HG03135 (cell line): Measurements from ENCODE around the gene LPP.

Experiments
- ATAC-seq: cut with Tn5 transposase; IDR thresholded peaks from one replicate; pipeline ENCODE4 v1.9.1; 2021; ENCODE audit warnings: mild to moderate bottlenecking, moderate library complexity; ENCODE audit not compliant: unreplicated experiment

Gene LPP

DNA sequence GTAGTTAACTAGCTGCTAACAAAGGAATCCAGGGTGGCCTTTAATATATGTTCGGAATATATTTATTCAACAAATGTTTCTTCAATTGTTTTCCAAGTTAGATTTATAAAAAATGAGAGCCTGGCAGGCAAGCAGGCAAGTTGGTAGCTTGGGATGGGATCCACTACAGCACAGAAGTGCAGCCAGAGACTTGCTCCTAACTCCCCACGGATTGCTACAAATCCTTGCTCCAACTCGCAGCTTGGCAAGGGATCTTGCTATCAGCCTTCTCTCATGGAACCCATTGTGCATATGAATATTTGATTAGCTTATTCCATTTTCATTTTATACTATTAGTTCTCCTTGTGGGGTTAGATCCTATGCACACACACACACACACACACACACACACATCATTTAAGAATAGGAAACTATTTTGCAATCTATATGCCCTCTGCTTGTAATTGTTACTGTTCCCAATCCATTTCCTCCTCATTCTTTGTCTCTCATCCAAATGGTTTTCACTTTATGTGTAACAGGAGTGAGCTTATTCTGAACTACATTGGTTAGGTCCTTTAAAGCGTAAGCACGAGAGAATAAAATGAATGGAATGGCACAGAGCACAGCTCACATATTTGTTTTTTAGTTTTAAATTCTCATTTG is 505.6 kb downstream of the LPP start:
- ATAC-seq, result no peak

DNA sequence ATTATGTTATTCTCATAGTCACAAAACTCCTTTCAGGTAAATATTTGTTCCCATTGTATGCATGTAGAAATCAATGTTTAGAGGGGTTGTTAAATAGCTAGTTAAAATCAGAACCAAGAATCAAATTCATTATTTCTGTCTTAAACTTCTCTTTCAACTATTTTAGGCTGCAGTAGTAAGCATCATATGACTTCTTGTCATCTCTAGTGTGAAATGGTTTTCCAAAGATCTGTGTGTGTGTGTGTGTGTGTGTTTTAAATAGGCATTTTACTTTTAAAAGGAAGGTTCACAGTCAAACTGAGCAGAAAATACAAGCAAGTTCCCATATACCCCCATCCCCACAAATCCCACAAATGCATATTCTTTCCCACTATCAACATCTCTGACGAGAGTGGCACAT is 506.5 kb downstream of the LPP start:
- no peak for ATAC-seq

DNA sequence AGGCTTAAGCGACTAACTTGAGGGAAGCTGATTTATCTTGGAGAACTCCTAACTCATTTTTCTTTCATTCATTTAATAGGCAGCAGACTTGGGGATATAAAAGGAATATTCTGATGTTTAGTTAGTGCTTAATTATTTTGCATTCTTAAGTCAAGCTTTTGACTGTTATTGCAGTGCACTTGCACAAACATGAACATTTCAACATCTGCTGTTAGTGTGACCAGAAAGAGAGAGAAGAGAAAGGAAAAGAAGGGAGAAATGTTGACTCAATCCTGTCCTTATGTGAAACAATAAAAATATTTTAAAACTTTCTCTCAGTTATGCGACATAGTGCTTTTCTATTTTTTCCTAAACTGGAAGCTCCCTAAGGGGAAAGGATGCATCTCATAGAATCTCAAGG is 507.8 kb downstream of the LPP start:
- no peak for ATAC-seq

DNA sequence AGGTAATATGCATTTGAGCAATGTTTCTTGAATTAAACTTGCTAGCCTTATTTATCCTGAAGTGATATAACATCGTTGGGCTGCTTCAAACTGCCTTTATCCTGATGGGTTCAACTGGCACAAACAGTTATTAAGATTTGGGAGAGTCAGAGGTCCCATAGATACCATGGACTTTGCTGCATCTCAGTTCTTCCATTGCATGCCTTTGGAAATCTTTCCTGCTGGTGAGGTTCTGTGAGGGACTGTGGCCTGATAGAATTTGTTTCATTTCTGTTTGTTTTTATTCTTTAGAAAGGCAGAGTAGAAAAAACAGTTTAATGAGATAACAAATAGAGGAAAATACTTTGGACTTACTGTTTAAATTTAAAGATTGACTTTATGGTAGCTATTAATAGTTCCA is 508.3 kb downstream of the LPP start:
- ATAC-seq, result no peak

DNA sequence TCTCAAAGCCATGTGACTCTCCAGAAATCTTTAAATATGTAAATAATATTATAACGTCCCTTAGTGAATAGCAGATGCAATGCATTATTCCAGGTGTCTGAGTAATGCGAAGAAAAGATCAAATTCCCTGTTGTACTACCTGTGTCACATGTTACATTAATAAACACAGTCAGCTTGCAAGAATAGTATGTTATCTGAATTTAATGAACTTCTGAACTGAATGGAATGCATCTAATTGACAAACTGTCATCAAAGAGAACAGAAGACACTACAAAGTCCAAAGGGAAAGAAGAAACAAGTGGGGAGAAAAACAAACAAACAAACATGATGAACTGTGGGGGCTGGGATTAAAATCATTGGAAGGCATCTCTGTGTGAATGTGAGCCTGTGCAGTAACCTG is 508.8 kb downstream of the LPP start:
- no peak for ATAC-seq

DNA sequence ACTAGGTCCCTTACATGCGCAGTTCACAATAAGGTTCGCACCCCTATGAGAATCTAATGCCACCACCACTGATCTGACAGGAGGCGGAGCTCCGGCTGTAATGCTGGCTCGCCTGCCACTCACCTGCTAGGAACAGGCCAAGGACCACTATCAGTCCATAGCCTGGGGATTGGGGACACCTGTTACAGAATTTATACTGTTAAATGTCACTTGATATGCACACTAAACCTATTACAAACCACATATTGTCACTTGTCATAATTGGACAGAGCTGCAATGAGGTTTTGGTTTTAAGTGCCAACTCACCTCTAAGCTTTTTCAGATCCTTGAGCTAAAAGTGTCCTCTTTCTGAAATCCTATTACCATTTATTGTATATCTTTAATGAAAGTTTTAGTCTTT is 509.9 kb downstream of the LPP start:
- no peak for ATAC-seq

DNA sequence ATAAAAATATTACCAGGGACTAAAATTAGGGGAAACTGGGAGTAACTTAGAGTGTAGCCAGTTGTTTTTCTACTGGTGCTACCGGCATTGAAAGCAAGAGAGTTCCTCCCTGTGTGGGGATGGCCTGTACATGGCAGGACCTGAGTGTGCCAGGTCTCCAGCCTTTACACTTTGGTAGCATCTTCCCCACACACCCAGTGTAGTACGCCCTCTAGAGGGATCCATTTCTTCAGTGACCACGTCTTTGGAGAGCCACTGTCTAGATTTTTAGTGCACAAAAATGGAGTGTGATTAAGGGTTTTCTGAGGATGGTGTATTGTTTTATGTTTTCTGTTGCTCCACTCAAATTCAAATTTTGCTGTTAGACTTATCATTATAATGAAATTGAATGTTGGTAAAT is 510.8 kb downstream of the LPP start:
- no peak for ATAC-seq

DNA sequence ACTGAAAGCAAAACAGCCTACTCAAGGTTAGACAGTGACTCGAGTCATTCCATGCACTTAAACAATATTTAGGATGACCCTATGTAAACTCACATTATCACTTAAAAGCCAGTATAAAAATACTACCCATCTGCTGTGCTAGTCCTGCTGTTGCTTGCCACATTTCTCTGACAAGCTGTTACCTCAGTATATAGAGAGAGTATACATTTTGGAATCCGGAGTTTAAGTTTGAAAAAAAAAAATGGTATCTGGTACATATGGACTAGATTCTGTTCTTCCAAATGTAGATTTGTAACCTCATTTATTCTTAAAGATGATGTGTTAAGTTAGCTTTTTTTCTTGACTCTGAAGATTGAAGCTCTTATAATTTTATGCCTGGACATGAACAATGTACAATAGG is 514.0 kb downstream of the LPP start:
- ATAC-seq, result no peak

DNA sequence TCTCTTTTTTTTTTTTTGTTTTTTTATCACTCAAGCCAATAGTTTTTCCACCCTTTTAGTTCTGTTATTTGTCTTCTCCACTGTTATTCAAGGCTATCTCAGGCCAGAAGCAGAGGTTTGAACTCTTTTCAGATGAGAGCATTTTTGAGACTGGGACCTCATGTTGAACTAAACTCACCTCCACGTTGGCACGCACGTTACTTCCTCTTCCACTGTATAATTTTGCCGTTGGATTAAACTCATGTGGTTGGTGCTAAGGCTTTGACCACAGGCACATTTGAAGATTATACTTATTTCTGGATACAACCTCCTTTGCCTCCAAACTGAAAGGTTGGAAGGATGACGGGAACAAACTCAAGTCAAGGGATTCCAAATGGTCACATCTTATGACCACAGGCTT is 516.5 kb downstream of the LPP start:
- no peak for ATAC-seq

DNA sequence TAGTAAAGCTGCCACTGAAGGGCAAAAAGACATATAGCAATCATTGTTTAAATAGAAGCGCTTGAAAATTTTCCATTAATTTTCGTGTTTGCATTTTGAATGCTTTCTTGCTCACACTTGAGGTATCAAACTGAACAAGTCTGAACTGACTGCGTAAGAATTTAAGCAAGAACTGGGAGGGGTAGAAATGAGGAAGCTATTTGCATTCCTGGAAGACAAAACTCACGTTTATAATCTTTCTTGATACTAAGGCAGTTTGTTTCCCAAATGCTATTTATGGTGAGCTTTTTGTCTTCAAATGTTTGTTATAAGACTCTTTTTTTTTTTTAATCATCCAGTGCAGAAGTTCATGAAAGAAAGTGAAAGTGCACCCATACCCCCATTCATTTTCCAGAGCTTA is 518.0 kb downstream of the LPP start:
- ATAC-seq, result no peak

DNA sequence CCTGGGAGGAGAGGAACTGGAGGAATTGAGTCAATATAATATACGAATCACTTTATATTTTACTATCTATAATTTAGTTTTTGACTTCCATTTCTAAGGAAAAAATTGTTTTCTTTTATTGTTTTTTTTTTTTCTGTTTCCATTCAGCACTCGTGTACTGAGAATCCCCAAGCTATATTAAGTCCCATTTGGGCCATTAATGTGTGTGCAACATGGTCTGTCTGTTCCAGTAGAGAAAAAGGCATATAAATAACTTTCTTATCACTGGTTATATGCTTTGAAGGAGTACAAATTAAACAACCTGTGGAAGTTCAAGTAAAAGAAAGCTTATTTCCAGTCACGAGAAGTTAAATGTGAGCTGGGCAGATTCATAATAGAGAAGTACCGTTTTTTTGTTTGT is 518.9 kb downstream of the LPP start:
- no peak for ATAC-seq

DNA sequence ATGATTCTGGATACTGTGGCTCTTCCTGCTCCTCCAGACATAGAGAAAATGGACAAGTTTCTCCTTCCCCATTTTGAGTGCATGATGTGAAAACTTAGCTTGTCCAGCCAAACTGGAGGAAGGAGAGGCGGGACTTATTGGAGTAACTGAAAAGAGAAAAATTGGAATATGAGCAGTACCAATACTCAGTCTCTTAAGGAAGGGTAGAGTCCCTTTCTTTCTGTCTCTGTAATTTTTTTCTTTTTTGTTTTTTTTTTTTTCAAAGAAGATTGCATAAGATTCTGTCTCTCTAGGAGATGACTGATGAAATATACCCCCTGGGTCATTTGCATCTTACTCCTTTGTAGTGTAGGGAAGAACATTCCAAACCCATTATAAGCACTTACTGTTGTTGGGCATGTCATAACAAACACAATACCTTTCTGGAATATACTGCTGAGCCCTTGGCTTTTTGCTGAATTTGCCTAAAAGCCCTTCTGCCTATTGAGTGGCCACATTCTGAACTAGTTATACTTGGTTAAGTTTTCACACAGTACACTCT is 519.8 kb downstream of the LPP start:
- ATAC-seq, result no peak

DNA sequence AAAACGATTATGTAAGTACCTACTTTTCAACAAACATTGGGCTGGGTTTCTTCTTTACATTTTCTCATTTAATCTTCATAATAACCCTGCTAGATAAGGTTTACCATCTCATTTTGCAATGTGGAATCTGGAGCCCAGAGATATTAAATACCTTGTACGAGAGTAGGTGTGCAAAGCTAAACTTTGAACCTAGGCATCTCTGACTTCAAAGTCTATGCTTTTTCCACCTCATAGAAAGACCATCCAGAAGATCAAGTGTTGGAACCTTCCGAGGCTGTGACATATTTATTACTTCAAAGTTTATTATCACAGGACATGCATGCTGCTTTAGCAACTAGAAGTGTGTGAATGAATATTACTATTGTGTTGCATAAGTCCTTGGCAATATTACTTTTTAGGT is 520.6 kb downstream of the LPP start:
- ATAC-seq, result no peak

DNA sequence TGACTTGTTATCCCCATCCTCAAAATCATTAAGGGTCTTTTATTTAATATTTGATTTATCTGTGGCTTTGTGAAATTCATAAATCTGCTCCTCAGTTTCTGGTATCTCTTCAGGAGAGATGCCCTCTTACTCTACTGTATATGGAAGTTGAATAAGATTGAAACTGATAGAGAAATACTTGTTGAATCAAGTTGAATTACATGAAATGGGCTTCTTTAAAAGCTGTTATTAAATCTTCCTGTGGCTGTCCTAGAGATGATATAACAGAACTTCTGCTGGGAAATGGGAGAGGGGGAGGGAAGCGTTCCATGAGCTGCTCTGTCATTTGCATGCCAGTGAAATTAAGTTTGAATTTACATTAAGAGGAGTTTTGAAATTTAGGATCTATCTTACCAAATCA is 523.4 kb downstream of the LPP start:
- ATAC-seq, result no peak

DNA sequence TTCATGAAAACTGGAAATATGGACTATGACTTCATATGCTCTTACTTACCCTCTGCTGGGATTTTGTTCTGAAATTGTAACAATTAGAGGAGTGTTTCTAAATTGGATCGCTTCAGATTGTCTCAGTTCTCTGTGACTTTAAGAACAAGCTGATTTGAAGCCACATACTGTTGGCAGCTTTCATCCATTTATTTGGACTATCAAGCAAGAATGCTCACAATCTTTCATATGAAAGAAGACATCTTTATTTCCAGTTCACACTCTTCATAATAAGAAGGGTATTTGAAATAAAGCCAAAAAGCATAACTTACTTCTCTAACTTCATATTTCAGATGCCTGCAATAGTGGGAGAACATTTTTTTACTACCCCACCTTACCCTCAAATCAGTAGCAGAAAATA is 526.2 kb downstream of the LPP start:
- no peak for ATAC-seq

DNA sequence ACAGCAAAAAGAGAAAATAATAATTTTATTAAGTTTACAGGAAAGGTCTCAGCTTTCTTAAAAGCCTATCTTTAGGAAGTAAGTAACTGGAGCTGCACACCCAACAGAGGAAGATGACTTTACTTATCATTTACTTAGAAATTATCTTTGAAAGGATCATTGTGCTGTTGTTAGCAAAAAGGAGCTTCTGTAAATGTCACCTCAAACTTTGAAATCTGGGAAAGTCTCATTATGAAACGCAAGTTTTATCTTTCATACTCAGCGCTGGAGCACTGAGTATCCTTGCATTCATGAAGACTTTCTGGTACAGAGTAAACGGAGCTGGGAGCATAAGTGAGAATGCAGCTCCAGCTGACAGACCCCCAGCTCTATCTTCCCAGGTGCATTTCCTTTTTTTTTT is 526.6 kb downstream of the LPP start:
- no peak for ATAC-seq

DNA sequence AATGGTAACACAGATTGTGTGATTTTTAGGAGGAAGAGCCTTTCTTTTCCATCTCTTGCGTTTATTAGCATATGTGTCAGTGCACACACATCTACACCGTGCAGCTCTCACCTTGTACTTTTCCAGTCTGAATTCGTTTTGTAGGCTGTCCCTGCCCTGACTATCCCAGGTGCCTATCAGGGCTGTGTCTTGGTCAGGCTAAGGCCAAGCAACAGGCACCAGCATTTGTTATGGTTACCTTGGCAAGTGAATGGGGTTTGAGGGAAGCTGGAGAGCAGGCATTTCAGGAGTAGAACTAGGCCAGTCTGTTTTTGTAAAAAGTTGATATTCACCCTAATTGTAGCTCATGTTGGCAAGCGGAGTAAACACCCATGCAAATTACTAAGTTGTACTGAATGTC is 528.4 kb downstream of the LPP start:
- ATAC-seq, result no peak

DNA sequence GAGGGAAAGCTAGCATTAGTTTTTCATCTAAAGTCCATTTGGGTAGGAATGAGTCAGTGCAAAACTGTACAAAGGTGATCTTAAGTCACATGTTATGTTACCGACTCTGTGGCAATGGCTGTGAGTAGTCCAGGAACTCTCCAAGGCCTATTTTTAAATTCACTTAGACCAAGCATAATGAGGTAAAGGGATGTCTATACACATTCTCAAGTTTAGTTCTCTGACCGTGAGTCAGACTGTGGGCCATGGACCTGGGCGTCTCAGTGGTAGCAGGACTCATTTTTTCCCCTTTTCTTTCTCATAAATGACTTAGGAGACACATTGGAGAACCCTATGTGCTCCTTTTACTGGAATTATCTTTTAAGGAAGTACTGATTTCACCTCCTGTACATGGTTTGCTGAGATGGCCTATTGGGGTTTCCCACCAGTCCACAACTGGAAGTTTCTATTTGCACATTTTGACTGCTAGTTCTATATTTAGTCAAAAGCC is 529.1 kb downstream of the LPP start:
- no peak for ATAC-seq

DNA sequence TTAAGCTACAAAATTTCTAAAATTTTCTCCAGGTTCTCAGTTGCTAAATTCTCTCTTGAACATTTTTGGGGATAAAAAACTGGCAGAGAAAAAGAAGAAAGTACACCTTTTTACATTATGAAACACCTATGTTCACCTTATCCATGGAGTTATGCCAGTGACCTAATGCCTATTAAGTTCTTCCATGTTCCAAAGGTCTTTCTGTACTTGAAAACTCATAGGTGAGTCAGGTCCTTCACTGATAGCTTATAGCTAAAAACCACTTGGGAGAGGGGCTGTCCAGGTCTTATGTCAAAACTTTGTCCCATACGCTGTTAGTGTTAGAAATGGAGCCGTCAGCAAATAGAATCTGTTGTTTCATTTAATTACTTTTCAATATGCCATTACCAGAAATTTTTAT is 530.3 kb downstream of the LPP start:
- ATAC-seq, result no peak

DNA sequence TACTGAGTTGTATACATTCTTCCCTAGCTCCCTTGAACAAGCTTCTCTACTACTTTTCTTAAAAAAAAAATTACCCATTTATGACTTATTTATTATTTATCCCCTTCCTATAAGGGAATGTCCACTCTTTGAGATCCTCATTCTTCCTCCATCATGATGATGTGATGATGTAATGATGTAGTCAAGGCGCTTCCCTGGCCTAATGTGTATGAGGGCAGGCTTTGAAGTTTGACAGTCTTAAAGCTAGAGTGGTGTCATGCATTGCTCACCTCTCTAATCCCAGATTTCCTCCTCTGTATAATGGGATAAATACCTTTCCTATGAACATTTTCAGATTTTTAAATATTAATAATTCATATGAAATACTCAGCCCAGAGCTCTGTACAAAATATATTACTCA is 531.8 kb downstream of the LPP start:
- ATAC-seq, result no peak

DNA sequence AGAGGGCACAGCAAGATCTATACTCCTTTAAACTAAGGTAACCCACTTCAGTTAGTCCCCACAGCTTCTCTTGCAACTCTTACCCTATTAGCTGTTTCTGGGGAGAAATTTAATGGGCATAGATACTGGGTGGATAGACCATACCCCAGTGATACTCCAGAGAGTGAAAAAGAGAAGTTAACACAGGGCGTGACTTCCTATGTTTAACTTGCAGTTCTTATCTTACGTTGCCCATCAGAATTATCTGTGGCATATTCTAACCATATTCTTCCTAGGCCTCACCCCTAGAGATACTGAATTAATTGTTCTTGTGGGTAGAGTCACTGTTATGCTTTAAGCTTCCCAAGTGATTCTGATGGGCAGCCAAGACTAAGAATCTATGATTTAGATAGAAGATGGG is 532.4 kb downstream of the LPP start:
- no peak for ATAC-seq

DNA sequence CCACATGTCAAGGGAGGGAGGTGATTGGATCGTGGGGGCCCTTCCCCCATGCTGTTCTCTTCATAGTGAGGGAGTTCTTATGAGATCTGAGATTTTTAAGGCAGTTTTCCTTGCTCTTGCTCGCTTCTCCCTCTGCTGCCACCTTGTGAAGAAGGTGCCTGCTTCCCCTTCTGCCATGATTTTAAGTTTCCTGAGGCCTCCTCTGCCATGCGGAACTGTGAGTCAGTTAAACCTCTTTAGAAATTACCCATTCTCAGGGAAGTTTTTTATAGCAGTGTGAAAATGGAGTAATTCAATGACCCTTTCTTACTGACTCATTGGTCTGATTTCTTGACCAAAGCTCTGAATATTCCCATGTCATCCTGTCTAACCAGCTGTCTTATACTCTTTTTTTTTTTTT is 533.4 kb downstream of the LPP start:
- no peak for ATAC-seq

DNA sequence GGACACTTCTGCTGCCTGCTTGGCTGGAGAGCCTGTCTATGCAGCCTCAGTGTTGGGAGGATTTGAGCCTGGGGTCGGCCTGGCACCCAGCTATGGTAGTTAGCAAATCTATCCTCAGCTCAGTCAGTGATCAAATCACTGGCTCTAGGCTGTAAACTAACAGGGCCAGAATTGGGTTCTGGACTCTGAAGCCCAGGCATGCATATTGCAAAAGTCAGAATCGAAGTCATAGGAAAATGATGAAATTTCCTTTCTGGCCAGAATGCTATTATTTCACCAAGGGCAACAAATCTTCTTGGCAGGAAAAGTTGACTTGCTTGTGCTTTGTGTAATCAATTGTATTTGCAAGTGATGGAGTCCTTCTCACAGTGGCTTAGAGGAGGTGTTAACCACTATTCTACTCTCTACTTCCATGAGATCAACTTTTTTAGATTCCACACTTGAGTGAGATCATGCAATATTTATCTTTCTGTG is 535.2 kb downstream of the LPP start:
- no peak for ATAC-seq
